HepG2 (cell line): Measurements from ENCODE around the gene GYPA. TPM values are rescaled to one million over a fixed set of nuclear protein-coding genes. Genes with fewer than 3 reads are reported as not detected.

Experiments used
- ATAC-seq: fragments of 200-7000 bp; cut with Tn5 transposase; 3 replicates; pipeline ENCODE4 v1.9.1; 2020; ENCODE audit warnings: mild to moderate bottlenecking, moderate library complexity
- BruUV-seq: library from RNA; stranded (reverse); fragments of 400-500 nt; replicated peaks from 2 replicates; lab custom pipeline; 2021; lab: Mats Ljungman, UMichigan
- CTCF ChIA-PET: fragments of 300-600 bp; formaldehyde crosslinking; extraction: SDS; loops from one replicate; lab custom pipeline; 2021; ENCODE audit warnings: low total read pairs, inconsistent platforms, low intra/inter-chr PET ratio; lab: Yijun Ruan, JAX
- POLR2A ChIA-PET: fragments of 350-600 bp; sonication (Branson Sonifier 250); formaldehyde crosslinking; loops from one replicate; lab custom pipeline; 2020; ENCODE audit warnings: antibody characterized with exemption, inconsistent platforms; lab: Yijun Ruan, JAX
- DNase-seq: peaks from one replicate; pipeline ENCODE4 v3.0.0-alpha.2; 2015; ENCODE audit warnings: low spot score
- FAIRE-seq: peaks from 3 replicates; lab custom pipeline; 2011; peaks lifted over from hg19 to GRCh38; lab: Jason Lieb, UNC
- H2AFZ ChIP-seq: one replicate; pipeline ENCODE4 v1.6.1; 2011; ENCODE audit warnings: low read length, inconsistent platforms
- H3K27ac ChIP-seq: fragments of 300-600 bp; 3 replicates; pipeline ENCODE4 v1.8.0; 2011; ENCODE audit warnings: mixed run types, mild to moderate bottlenecking, mixed read lengths, low read length, inconsistent platforms; ENCODE audit not compliant: insufficient read depth; ENCODE audit errors: extremely low read length
- H3K27me3 ChIP-seq, 2 experiments: fragments of 200-600 bp in 1 of 2; 2 replicates in 1 of 2; 3 replicates in 1 of 2; pipeline versions ENCODE4 v1.6.0 to v1.8.0; 2011; ENCODE audit warnings: low read length in 2 of 2, mild to moderate bottlenecking in 2 of 2, moderate library complexity in 2 of 2, inconsistent platforms in 1 of 2; ENCODE audit not compliant: insufficient read depth in 2 of 2, control insufficient read depth in 1 of 2
- H3K36me3 ChIP-seq, 2 experiments: fragments of 200-600 bp in 1 of 2; replicated peaks in 1 of 2; 2 replicates in 1 of 2; 3 replicates in 1 of 2; pipeline versions ENCODE4 v1.5.1 to v1.8.0; 2011; ENCODE audit warnings: low read length in 2 of 2, inconsistent platforms in 1 of 2; ENCODE audit not compliant: insufficient read depth in 2 of 2, control insufficient read depth in 1 of 2
- H3K4me1 ChIP-seq: 2 replicates; pipeline ENCODE4 v1.5.1; 2012; ENCODE audit warnings: low read length, inconsistent platforms; ENCODE audit not compliant: insufficient read depth
- H3K4me2 ChIP-seq: 2 replicates; pipeline ENCODE4 v1.6.0; 2011; ENCODE audit warnings: low read depth, low read length, inconsistent platforms
- H3K4me3 ChIP-seq, 3 experiments: fragments of 200-600 bp in 1 of 3; sonication (generic), shearing (Covaris generic) in 1 of 3; replicated peaks in 1 of 3; 2 replicates each; pipeline ENCODE4 v1.5.1; 2011 to 2016; ENCODE audit warnings: low read length in 3 of 3, inconsistent platforms in 2 of 3, low read depth in 2 of 3, mild to moderate bottlenecking in 2 of 3, control low read depth in 1 of 3, mixed read lengths in 1 of 3; ENCODE audit not compliant: insufficient read depth in 1 of 3
- H3K79me2 ChIP-seq: one replicate; pipeline ENCODE4 v1.6.1; 2011; ENCODE audit warnings: low read length, inconsistent platforms; ENCODE audit not compliant: insufficient read depth
- H3K9ac ChIP-seq: 2 replicates; pipeline ENCODE4 v1.6.0; 2011; ENCODE audit warnings: mild to moderate bottlenecking, low read depth, low read length, inconsistent platforms; ENCODE audit not compliant: insufficient read depth
- H3K9me3 ChIP-seq: 2 replicates; pipeline ENCODE4 v1.5.1; 2012; ENCODE audit warnings: mild to moderate bottlenecking, low read length
- H4K20me1 ChIP-seq: 2 replicates; pipeline ENCODE4 v1.6.0; 2011; ENCODE audit warnings: inconsistent platforms, mild to moderate bottlenecking, low read length, moderate library complexity; ENCODE audit not compliant: insufficient read depth
- ADNP ChIP-seq: sonication (generic); formaldehyde crosslinking; IDR thresholded peaks from 2 replicates; pipeline ENCODE4 v1.4.0; 2020; ENCODE audit warnings: missing genetic modification reagents
- HNRNPH1 ChIP-seq: fragments of 200-400 bp; formaldehyde crosslinking; optimal IDR thresholded peaks from 2 replicates; pipeline ENCODE3; 2017; ENCODE audit warnings: mild to moderate bottlenecking, low read depth, low read length
- JUN ChIP-seq: sonication (generic); formaldehyde crosslinking; IDR thresholded peaks from 2 replicates; pipeline ENCODE4 v1.4.0; 2020; ENCODE audit warnings: mild to moderate bottlenecking, missing genetic modification reagents
- RFX5 ChIP-seq: IDR thresholded peaks from 2 replicates; pipeline ENCODE4 v1.6.1; 2011; ENCODE audit warnings: low read depth, low read length, improper control_type of control experiment
- SMAD1 ChIP-seq: sonication (generic); formaldehyde crosslinking; IDR thresholded peaks from 2 replicates; pipeline ENCODE4 v1.4.0; 2020; ENCODE audit warnings: missing genetic modification reagents, low read depth, mild to moderate bottlenecking, borderline replicate concordance
- TP53 ChIP-seq: sonication (generic); formaldehyde crosslinking; conservative IDR thresholded peaks from 2 replicates; pipeline ENCODE4 v1.4.0; 2020; ENCODE audit warnings: missing genetic modification reagents
- ZBTB8A ChIP-seq: sonication (generic); formaldehyde crosslinking; IDR thresholded peaks from 2 replicates; pipeline ENCODE4 v1.4.0; 2020; ENCODE audit warnings: mild to moderate bottlenecking, low read depth, missing genetic modification reagents, borderline replicate concordance
- ZFP36L1 ChIP-seq: sonication (generic); formaldehyde crosslinking; IDR thresholded peaks from 2 replicates; pipeline ENCODE4 v1.8.0; 2022; ENCODE audit warnings: mild to moderate bottlenecking, missing genetic modification reagents, moderate library complexity
- ZNF205 ChIP-seq: IDR thresholded peaks from 2 replicates; pipeline ENCODE4 v1.6.1; 2018; ENCODE audit warnings: missing biosample characterization, missing genetic modification reagents
- ZNF329 ChIP-seq: sonication (generic); formaldehyde crosslinking; IDR thresholded peaks from 2 replicates; pipeline ENCODE4 v1.9.0; 2021; ENCODE audit warnings: low read depth, mild to moderate bottlenecking, missing genetic modification reagents
- ZNF350 ChIP-seq: sonication (generic); formaldehyde crosslinking; IDR thresholded peaks from 2 replicates; pipeline ENCODE4 v1.4.0; 2020; ENCODE audit warnings: mild to moderate bottlenecking, low read depth, missing genetic modification reagents, borderline replicate concordance
- ZNF629 ChIP-seq: sonication (generic); formaldehyde crosslinking; conservative IDR thresholded peaks from 2 replicates; pipeline ENCODE4 v1.5.0; 2020; ENCODE audit warnings: missing genetic modification reagents
- ZNF737 ChIP-seq: sonication (generic); formaldehyde crosslinking; IDR thresholded peaks from 2 replicates; pipeline ENCODE4 v1.5.0; 2020; ENCODE audit warnings: missing genetic modification reagents, mild to moderate bottlenecking, borderline replicate concordance
- WGBS: methylation state at CpG from one replicate; pipeline ENCODE4 v1.1.6; 2017; ENCODE audit warnings: low lambda C conversion rate; 5-methylcytosine and 5-hydroxymethylcytosine counted together
- in situ Hi-C: cut with HindIII; loops from 2 replicates; pipeline ENCODE4 v1.10.0; 2017; ENCODE audit warnings: low pct_unique_long_range_greater_than_20kb; ENCODE audit not compliant: extremely low pct_ligation_motif_present
- intact Hi-C: fragments of 100-400 bp; cut with micrococcal nuclease; formaldehyde crosslinking; loops from one replicate; pipeline ENCODE4 v1.10.0; 2022; ENCODE audit not compliant: unreplicated experiment
- polyA plus RNA-seq, 8 experiments: library from polyadenylated mRNA; depleted of rRNA in 3 of 8; stranded (reverse) in 7 of 8; unstranded in 1 of 8; fragments of >200 nt; fragmentation: Illumina TruSeq in 4 of 8; extraction: Trizol in 4 of 8; gene quantifications; 2 replicates each; pipeline versions ENCODE4 v1.2.1 to v1.2.3, GENCODE V29; 2011 to 2016; ENCODE audit warnings: low read depth in 4 of 8, missing spikeins in 1 of 8, mixed read lengths in 1 of 8; ENCODE audit not compliant: insufficient read depth in 1 of 8
- total RNA-seq, 5 experiments: library from RNA; depleted of rRNA; stranded (reverse); fragments of >200 nt; fragmentation: Illumina TruSeq; extraction: Trizol; gene quantifications; 2 replicates each; pipeline ENCODE4 v1.2.3, GENCODE V29; 2016; ENCODE audit warnings: low read depth in 1 of 5
- TF ChIP-seq, protein P1 (sequence below): fragments of 450-650 bp; IDR thresholded peaks from 2 replicates; pipeline ENCODE4 v1.6.1; 2016

Gene GYPA
- total and polyA plus RNA-seq, 2 of the 13 experiments (the other 11 are each of a cell fraction or from before 2014, with no cell fraction given), result not detected

DNA sequence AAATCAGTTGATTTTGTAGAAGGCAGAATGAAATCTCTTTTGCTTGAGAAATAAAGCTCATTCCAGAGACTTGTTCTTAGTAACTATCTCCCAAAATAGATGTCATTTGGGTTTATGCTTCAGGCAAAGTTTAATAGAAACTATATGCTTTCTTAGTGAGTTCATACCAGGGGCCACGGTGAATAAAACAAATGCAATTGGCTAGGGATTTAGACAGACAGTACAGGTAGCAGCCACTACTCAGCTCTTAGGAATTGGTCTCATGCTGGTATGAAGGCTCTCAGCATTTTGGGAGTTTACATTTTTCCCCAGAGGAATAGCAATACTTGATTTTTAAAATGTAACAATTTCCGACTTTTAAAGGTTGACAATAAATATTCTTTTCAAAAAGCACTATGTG, 27.0 kb downstream of the GYPA start:
- POLR2A ChIA-PET, result no interaction called here
- Histone ChIP-seq H3K36me3 (no peaks in the 10 kb centered on the region), H3K4me2 (no peak overlapping the region), H3K79me2 (no peaks in the 10 kb centered on the region), H3K27ac (no peak overlapping the region), H2AFZ (no peak overlapping the region), H3K4me1 (no peaks in the 10 kb centered on the region), H4K20me1 (no peaks in the 10 kb centered on the region), H3K9ac (no peak overlapping the region), H3K4me3 (no peak overlapping the region), H3K9me3 (no peaks in the 10 kb centered on the region), H3K27me3 (no peaks in the 10 kb centered on the region)
- 2% methylated on average over 2 of the region's 2 CpGs for WGBS
- TF ChIP-seq ZNF350 (CRISPR knock-in tag) (no peak), HNRNPH1 (no peak), ZBTB8A (no peak), ZNF205 (CRISPR knock-in tag) (no peak), JUN (CRISPR knock-in tag) (no peak), ZNF629 (CRISPR knock-in tag) (no peak), SMAD1 (no peak), ADNP (CRISPR knock-in tag) (no peak), ZNF737 (CRISPR knock-in tag) (no peak), ZNF329 (CRISPR knock-in tag) (no peak)
- BruUV-seq, result no TSS peak
- no peak for DNase-seq
- CTCF ChIA-PET, result no interaction called here
- in situ Hi-C loops (no loop called here), intact Hi-C loops (no loop called here)
- no peak for FAIRE-seq
- no peak for ATAC-seq

DNA sequence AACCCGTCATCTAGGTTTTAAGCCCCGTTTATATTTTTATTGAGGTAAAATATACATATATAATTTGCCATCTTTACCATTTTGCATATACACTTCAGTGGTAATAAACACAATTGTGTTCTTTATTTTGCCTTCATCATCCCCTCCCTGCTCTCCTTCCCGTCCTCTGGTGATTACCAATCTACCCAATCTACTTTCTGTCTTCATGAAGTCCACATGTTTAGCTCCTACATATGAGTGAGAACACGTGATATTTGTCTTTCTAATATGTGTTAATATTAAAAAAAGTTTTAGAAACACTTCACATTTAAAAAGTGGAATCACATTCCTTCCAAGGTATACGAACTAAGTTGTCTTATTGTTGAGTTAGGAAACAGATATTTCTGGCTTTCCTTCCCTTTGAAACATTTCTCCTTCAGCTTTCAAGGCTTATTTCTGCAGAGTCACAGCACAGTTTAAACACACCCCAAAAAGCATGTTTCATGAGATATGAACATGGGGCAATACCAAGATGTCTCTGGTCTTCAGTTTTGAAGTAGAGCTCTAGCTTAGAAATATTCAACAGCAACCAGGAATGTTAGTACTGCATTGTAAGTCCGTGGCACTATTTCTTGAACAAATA, 35.9 kb downstream of the GYPA start:
- H3K4me2 ChIP-seq, result no peak overlapping the region
- H3K4me3 ChIP-seq, result no peak overlapping the region
- no peaks in the 10 kb centered on the region for H3K36me3 ChIP-seq
- BruUV-seq, result no TSS peak
- CTCF ChIA-PET, result no interaction called here
- WGBS, result 7% methylated on average over 6 of the region's 6 CpGs
- no peaks in the 10 kb centered on the region for H4K20me1 ChIP-seq
- H2AFZ ChIP-seq, result no peak overlapping the region
- POLR2A ChIA-PET, result no interaction called here
- DNase-seq, result no peak
- H3K9me3 ChIP-seq, result no peaks in the 10 kb centered on the region
- in situ Hi-C loops, result no loop called here
- no peaks in the 10 kb centered on the region for H3K4me1 ChIP-seq
- H3K27ac ChIP-seq, result no peak overlapping the region
- H3K9ac ChIP-seq, result no peak overlapping the region
- intact Hi-C loops, result no loop called here
- no peaks in the 10 kb centered on the region for H3K27me3 ChIP-seq
- H3K79me2 ChIP-seq, result no peaks in the 10 kb centered on the region
- no peak for TF ChIP-seq TP53 (CRISPR knock-in tag)
- no peak for TF ChIP-seq ZFP36L1
- TF ChIP-seq, protein P1, sequence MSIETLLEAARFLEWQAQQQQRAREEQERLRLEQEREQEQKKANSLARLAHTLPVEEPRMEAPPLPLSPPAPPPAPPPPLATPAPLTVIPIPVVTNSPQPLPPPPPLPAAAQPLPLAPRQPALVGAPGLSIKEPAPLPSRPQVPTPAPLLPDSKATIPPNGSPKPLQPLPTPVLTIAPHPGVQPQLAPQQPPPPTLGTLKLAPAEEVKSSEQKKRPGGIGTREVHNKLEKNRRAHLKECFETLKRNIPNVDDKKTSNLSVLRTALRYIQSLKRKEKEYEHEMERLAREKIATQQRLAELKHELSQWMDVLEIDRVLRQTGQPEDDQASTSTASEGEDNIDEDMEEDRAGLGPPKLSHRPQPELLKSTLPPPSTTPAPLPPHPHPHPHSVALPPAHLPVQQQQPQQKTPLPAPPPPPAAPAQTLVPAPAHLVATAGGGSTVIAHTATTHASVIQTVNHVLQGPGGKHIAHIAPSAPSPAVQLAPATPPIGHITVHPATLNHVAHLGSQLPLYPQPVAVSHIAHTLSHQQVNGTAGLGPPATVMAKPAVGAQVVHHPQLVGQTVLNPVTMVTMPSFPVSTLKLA, result peak; percentile 97
- TF ChIP-seq RFX5, result no peak
- ATAC-seq, result no peak
- FAIRE-seq, result no peak
